Epithelial cell of proximal tubule (primary cell): ENCODE results near the gene LTBP2. TPM values are rescaled to one million over a fixed set of nuclear protein-coding genes. Genes with fewer than 3 reads are reported as not detected.

ENCODE experiments used
- DNase-seq: peaks from one replicate; pipeline ENCODE4 v3.0.0-alpha.2; 2011; ENCODE audit warnings: low read depth
- H3K4me3 ChIP-seq: 2 replicates; pipeline ENCODE4 v1.5.1; 2011; ENCODE audit warnings: low read depth, mild to moderate bottlenecking, low read length
- CTCF ChIP-seq: conservative IDR thresholded peaks from 2 replicates; pipeline ENCODE4 v1.5.1; 2012; ENCODE audit warnings: low read depth, mild to moderate bottlenecking, low read length
- total RNA-seq: library from RNA; depleted of rRNA; stranded (reverse); fragments of >200 nt; gene quantifications from 2 replicates; pipeline ENCODE4 v1.2.3, GENCODE V29; 2015

The LTBP2 gene
- total RNA-seq, 1 donor from 2014 or later: 33.1 TPM

GRCh38 chr14:74524076-74524811 is 87.8 kb downstream of the LTBP2 start:
- H3K4me3 ChIP-seq: no peak overlapping the region
- DNase-seq: no peak
- no peak for TF ChIP-seq CTCF

- DNase-seq: no peak
- TF ChIP-seq CTCF: no peak
- H3K4me3 ChIP-seq: no peak overlapping the region
Measured at GRCh38 chr14:74522740-74523139, 89.3 kb downstream of the LTBP2 start.

- no peak for DNase-seq
- TF ChIP-seq CTCF: no peak
- H3K4me3 ChIP-seq: no peak overlapping the region
Measured at GRCh38 chr14:74521756-74522155, 90.3 kb downstream of the LTBP2 start.

GRCh38 chr14:74519316-74520074 is 92.5 kb downstream of the LTBP2 start:
- H3K4me3 ChIP-seq: no peak overlapping the region
- DNase-seq: no peak
- TF ChIP-seq CTCF: no peak

GRCh38 chr14:74518221-74518620 is 93.8 kb downstream of the LTBP2 start:
- H3K4me3 ChIP-seq: no peak overlapping the region
- no peak for TF ChIP-seq CTCF
- DNase-seq: no peak

- DNase-seq: no peak
- TF ChIP-seq CTCF: no peak
- no peak overlapping the region for H3K4me3 ChIP-seq
Measured at GRCh38 chr14:74517731-74518130, 94.3 kb downstream of the LTBP2 start.
